Natural killer cell treated with Interleukin-12 subunit alpha and Interleukin-12 subunit beta and Interleukin-15 and Interleukin-18, amount 100 ng/mL, for 72 hours (primary cell): ENCODE data around the gene MAP3K7CL. TPM values are rescaled to one million over a fixed set of nuclear protein-coding genes. Genes with fewer than 3 reads are reported as not detected.
A peak's percentile ranks its signal among the peaks of the same experiment; 100 is the strongest.

ENCODE experiments used
- ATAC-seq, 2 donors: fragments of 150-1000 bp; cut with Tn5 transposase in 1 of 2; sonication (Bioruptor Pico), chemical (Tn5 transposase) in 1 of 2; 2 replicates each; pipeline ENCODE4 v1.10.0; 2021
- DNase-seq: peaks from one replicate; pipeline ENCODE4 v3.0.0; 2022; ENCODE audit warnings: low spot score
- H3K27ac Mint-ChIP-seq, 2 donors: 1 replicate in 1 of 2; 2 replicates in 1 of 2; pipeline ENCODE4 v1.8.0; 2022; ENCODE audit warnings: mixed read lengths in 2 of 2, mild to moderate bottlenecking in 1 of 2, moderate library complexity in 1 of 2
- H3K27me3 Mint-ChIP-seq, 2 donors: 1 replicate in 1 of 2; 2 replicates in 1 of 2; pipeline ENCODE4 v1.8.0; 2022; ENCODE audit warnings: mixed read lengths in 2 of 2
- H3K36me3 Mint-ChIP-seq: one replicate; pipeline ENCODE4 v1.8.0; 2022; ENCODE audit warnings: mixed read lengths
- H3K4me1 Mint-ChIP-seq, 2 donors: 1 replicate in 1 of 2; 2 replicates in 1 of 2; pipeline ENCODE4 v1.8.0; 2022; ENCODE audit warnings: low read depth in 2 of 2, mixed read lengths in 2 of 2, mild to moderate bottlenecking in 1 of 2
- H3K4me3 Mint-ChIP-seq: one replicate; pipeline ENCODE4 v1.8.0; 2022; ENCODE audit warnings: mixed read lengths
- H3K9me3 Mint-ChIP-seq: 2 replicates; pipeline ENCODE4 v1.8.0; 2022; ENCODE audit warnings: mixed read lengths
- total RNA-seq, 2 donors: library from RNA; stranded (reverse); gene quantifications; one replicate each; pipeline ENCODE4 v1.2.3, GENCODE V29; 2022

Gene MAP3K7CL, protein sequence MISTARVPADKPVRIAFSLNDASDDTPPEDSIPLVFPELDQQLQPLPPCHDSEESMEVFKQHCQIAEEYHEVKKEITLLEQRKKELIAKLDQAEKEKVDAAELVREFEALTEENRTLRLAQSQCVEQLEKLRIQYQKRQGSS
- total RNA-seq: 1 to 10 TPM; 2.4 to 6.1 TPM

- no peak within 1 kb of the TSS for H3K4me3 Mint-ChIP-seq
- DNase-seq (no peak), ATAC-seq (peak in 1 of 2 donors; percentile 49)
- H3K27me3 Mint-ChIP-seq: no peaks in the 10 kb centered on the region
- no peaks in the 10 kb centered on the region for H3K4me1 Mint-ChIP-seq
- no peak within 1 kb of the TSS for H3K27ac Mint-ChIP-seq
- H3K36me3 Mint-ChIP-seq: no peaks in the 10 kb centered on the region
- H3K9me3 Mint-ChIP-seq: no peaks in the 10 kb centered on the region
Measured at GRCh38 chr21:29130270-29130969, at the start of gene MAP3K7CL. Gene MAP3K7CL (plus strand): TSS chr21:29130644. CDS start chr21:29133345, 2,701 bp downstream.

- Mint-ChIP-seq H3K27ac (no peak overlapping the region), H3K36me3 (no peaks in the 10 kb centered on the region), H3K9me3 (peaks cover 2% of the 10 kb centered on the region), H3K4me3 (no peak overlapping the region), H3K4me1 (peaks cover 23 to 25% of the 10 kb centered on the region in 2 donors), H3K27me3 (no peaks in the 10 kb centered on the region)
- DNase-seq: no peak
- no peak for ATAC-seq
Measured at GRCh38 chr21:29082046-29082815, 48.2 kb upstream of the MAP3K7CL start.

- H3K4me1 Mint-ChIP-seq: peaks cover 23% of the 10 kb centered on the region in 2 donors
- ATAC-seq (no peak), DNase-seq (no peak)
- H3K36me3 Mint-ChIP-seq: no peaks in the 10 kb centered on the region
- no peak overlapping the region for H3K4me3 Mint-ChIP-seq
- H3K27me3 Mint-ChIP-seq: no peaks in the 10 kb centered on the region
- no peak overlapping the region for H3K27ac Mint-ChIP-seq
- peaks cover 2% of the 10 kb centered on the region for H3K9me3 Mint-ChIP-seq
Measured at GRCh38 chr21:29083306-29083705, 47.1 kb upstream of the MAP3K7CL start.

DNA sequence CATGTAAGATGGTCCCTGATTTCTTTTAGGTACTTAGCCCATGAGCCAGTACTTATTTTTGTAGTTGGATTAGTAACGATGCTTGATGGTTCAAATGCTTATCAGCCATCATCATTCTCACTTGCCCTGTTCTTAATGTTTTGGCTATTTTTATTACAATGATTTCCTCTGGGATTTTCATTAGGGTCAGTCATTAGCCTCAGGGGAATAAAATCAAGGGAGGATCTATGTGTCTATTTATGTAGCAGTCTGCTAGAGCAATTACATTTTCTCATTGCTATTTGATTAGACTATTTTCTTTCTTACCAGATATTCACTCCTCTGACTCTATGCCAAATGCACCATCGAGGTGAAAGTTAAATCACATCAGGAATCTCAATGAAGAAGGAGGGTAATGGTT lies 46.1 kb upstream of the MAP3K7CL start:
- ATAC-seq (no peak), DNase-seq (no peak)
- no peaks in the 10 kb centered on the region for H3K36me3 Mint-ChIP-seq
- H3K4me3 Mint-ChIP-seq: no peak overlapping the region
- no peaks in the 10 kb centered on the region for H3K27me3 Mint-ChIP-seq
- H3K27ac Mint-ChIP-seq: no peak overlapping the region
- no peaks in the 10 kb centered on the region for H3K9me3 Mint-ChIP-seq
- peaks cover 13 to 14% of the 10 kb centered on the region in 2 donors for H3K4me1 Mint-ChIP-seq

- peaks cover 5% of the 10 kb centered on the region in 2 donors for H3K4me1 Mint-ChIP-seq
- no peaks in the 10 kb centered on the region for H3K9me3 Mint-ChIP-seq
- no peak overlapping the region for H3K27ac Mint-ChIP-seq
- no peaks in the 10 kb centered on the region for H3K27me3 Mint-ChIP-seq
- no peaks in the 10 kb centered on the region for H3K36me3 Mint-ChIP-seq
- DNase-seq (no peak), ATAC-seq (no peak)
- no peak overlapping the region for H3K4me3 Mint-ChIP-seq
Measured at GRCh38 chr21:29085106-29085752, 45.2 kb upstream of the MAP3K7CL start.

DNA sequence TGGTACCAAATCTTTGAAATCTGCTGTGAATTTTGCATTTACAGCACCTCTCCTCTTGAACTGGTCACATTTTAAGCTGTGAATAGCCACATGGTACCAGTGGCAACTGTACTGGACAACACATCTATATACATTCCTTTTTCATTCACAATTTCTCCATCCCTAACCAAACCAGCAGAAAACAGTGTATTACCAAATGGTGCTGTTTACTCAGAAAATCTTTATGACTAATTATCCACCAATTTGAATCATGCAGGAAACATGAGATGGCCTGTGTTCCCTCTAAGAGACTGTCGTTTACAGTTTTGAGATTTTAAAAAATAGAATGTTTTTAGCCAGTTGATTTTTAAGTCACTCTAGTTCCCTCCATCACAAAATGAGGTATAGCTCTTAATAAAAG lies 39.4 kb upstream of the MAP3K7CL start:
- Mint-ChIP-seq H3K4me3 (no peak overlapping the region), H3K27ac (no peak overlapping the region), H3K27me3 (no peaks in the 10 kb centered on the region), H3K36me3 (no peaks in the 10 kb centered on the region), H3K9me3 (no peaks in the 10 kb centered on the region), H3K4me1 (no peaks in the 10 kb centered on the region)
- DNase-seq: no peak
- peak in 1 of 2 donors; percentile 63 for ATAC-seq

GRCh38 chr21:29092102-29092959 lies 38.1 kb upstream of the MAP3K7CL start:
- Mint-ChIP-seq H3K9me3 (no peaks in the 10 kb centered on the region), H3K27me3 (no peaks in the 10 kb centered on the region), H3K4me3 (no peak overlapping the region), H3K4me1 (no peaks in the 10 kb centered on the region), H3K36me3 (no peaks in the 10 kb centered on the region), H3K27ac (no peak overlapping the region)
- no peak for DNase-seq
- ATAC-seq: no peak

- Mint-ChIP-seq H3K4me1 (peaks cover 2 to 5% of the 10 kb centered on the region in 2 donors), H3K36me3 (no peaks in the 10 kb centered on the region)
Measured at GRCh38 chr21:29096218-29097015, 34.0 kb upstream of the MAP3K7CL start.

DNA sequence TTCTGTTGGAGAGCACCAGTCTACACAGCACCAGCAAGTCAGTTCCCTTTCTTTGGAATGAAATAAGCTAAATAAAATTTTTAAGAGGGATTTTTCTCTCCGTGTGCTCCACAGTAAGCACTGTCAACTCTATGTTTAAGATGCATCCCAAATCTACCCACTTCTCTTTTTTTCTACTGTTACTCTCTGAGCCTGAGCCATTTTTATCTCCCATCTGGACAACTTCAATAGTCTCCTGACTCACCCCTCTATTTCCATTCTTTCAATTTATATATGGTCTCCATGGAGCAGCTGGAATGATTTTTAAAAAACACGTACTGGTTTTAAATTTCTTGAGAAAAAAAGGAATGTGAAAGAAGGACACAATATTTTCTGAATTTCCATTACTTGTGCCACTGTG lies 32.3 kb upstream of the MAP3K7CL start:
- ATAC-seq: no peak
- no peaks in the 10 kb centered on the region for H3K36me3 Mint-ChIP-seq

More at GRCh38 chr21:29096218-29097015, 34.0 kb upstream of the MAP3K7CL start:
- Mint-ChIP-seq H3K27me3 (no peaks in the 10 kb centered on the region), H3K4me3 (no peak overlapping the region), H3K9me3 (no peaks in the 10 kb centered on the region), H3K27ac (no peak overlapping the region)
- DNase-seq: no peak
- ATAC-seq: no peak

DNA sequence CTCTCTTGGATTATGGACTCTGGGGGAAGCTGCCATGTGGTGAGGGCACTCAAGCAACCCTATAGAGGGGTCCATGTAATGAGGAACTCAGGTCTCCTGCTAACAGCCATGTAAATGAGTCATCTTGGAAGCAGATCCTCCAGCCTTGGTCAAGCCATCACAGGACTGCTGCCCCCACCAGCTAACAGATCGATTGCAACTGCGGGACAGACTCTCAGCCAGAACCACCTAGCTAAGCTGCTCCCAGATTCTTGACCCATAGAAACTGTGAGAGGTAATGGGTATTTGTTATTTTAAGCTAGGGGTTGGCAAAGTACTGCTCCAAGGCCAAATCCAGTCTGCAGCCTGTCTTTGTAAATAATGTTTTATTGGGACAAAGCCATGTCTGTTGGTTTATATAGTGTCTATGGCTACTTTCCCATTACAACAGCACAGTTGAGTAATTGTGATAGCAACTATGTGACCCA lies 27.6 kb upstream of the MAP3K7CL start:
- Mint-ChIP-seq H3K4me3 (no peak overlapping the region), H3K27me3 (no peaks in the 10 kb centered on the region), H3K27ac (no peak overlapping the region), H3K36me3 (no peaks in the 10 kb centered on the region), H3K9me3 (no peaks in the 10 kb centered on the region), H3K4me1 (peaks cover 2 to 5% of the 10 kb centered on the region in 2 donors)
- DNase-seq: no peak
- no peak for ATAC-seq

More for the DNA sequence above, 32.3 kb upstream of the MAP3K7CL start:
- Mint-ChIP-seq H3K27me3 (no peaks in the 10 kb centered on the region), H3K27ac (no peak overlapping the region), H3K4me1 (peaks cover 2 to 5% of the 10 kb centered on the region in 2 donors), H3K4me3 (no peak overlapping the region), H3K9me3 (no peaks in the 10 kb centered on the region)
- no peak for DNase-seq

DNA sequence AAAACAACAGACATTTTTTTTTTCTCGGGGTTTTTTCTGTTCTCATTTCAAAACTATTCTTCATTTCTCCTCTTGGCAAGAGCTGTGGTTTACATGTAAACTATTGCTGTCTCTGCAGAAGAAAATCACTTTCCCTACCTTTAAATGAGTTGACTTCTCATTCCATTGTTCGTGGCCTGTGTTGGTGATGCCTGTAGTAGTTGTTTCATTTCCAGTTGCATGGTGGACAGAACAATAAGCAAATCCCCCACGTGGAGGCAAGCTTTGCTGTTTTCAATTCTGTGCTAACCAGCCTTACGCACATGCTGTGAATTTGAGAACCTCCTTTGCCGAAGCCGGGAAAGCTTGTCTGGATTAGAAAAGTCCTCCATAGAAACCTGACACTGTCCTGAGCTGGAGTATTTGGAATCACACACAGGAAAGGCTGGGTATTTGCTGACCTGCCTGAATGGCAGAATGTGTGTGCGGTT lies 26.2 kb upstream of the MAP3K7CL start:
- Mint-ChIP-seq H3K4me1 (peaks cover 2 to 4% of the 10 kb centered on the region in 2 donors), H3K36me3 (no peaks in the 10 kb centered on the region)
- no peak for DNase-seq

GRCh38 chr21:29105218-29105617 lies 25.2 kb upstream of the MAP3K7CL start:
- Mint-ChIP-seq H3K9me3 (no peaks in the 10 kb centered on the region), H3K4me3 (no peak overlapping the region), H3K27me3 (no peaks in the 10 kb centered on the region), H3K36me3 (no peaks in the 10 kb centered on the region), H3K4me1 (no peaks in the 10 kb centered on the region), H3K27ac (no peak overlapping the region)
- no peak for ATAC-seq
- no peak for DNase-seq

More for the DNA sequence above, 26.2 kb upstream of the MAP3K7CL start:
- Mint-ChIP-seq H3K9me3 (no peaks in the 10 kb centered on the region), H3K27ac (no peak overlapping the region), H3K27me3 (no peaks in the 10 kb centered on the region), H3K4me3 (no peak overlapping the region)
- peak in 1 of 2 donors; percentile 20 for ATAC-seq
